HepG2 (cell line): ENCODE measurements around the gene A4GNT. TPM values are rescaled to one million over a fixed set of nuclear protein-coding genes. Genes with fewer than 3 reads are reported as not detected.

Experiments
- ATAC-seq: fragments of 200-7000 bp; cut with Tn5 transposase; 3 replicates; pipeline ENCODE4 v1.9.1; 2020; ENCODE audit warnings: mild to moderate bottlenecking, moderate library complexity
- BruUV-seq: library from RNA; stranded (reverse); fragments of 400-500 nt; replicated peaks from 2 replicates; lab custom pipeline; 2021; lab: Mats Ljungman, UMichigan
- CTCF ChIA-PET: fragments of 300-600 bp; formaldehyde crosslinking; extraction: SDS; loops from one replicate; lab custom pipeline; 2021; ENCODE audit warnings: low total read pairs, inconsistent platforms, low intra/inter-chr PET ratio; lab: Yijun Ruan, JAX
- POLR2A ChIA-PET: fragments of 350-600 bp; sonication (Branson Sonifier 250); formaldehyde crosslinking; loops from one replicate; lab custom pipeline; 2020; ENCODE audit warnings: antibody characterized with exemption, inconsistent platforms; lab: Yijun Ruan, JAX
- DNase-seq: peaks from one replicate; pipeline ENCODE4 v3.0.0-alpha.2; 2015; ENCODE audit warnings: low spot score
- FAIRE-seq: peaks from 3 replicates; lab custom pipeline; 2011; peaks lifted over from hg19 to GRCh38; lab: Jason Lieb, UNC
- H2AFZ ChIP-seq: one replicate; pipeline ENCODE4 v1.6.1; 2011; ENCODE audit warnings: low read length, inconsistent platforms
- H3K27ac ChIP-seq: fragments of 300-600 bp; 3 replicates; pipeline ENCODE4 v1.8.0; 2011; ENCODE audit warnings: mixed run types, mild to moderate bottlenecking, mixed read lengths, low read length, inconsistent platforms; ENCODE audit not compliant: insufficient read depth; ENCODE audit errors: extremely low read length
- H3K27me3 ChIP-seq, 2 experiments: fragments of 200-600 bp in 1 of 2; 2 replicates in 1 of 2; 3 replicates in 1 of 2; pipeline versions ENCODE4 v1.6.0 to v1.8.0; 2011; ENCODE audit warnings: low read length in 2 of 2, mild to moderate bottlenecking in 2 of 2, moderate library complexity in 2 of 2, inconsistent platforms in 1 of 2; ENCODE audit not compliant: insufficient read depth in 2 of 2, control insufficient read depth in 1 of 2
- H3K36me3 ChIP-seq, 2 experiments: fragments of 200-600 bp in 1 of 2; replicated peaks in 1 of 2; 2 replicates in 1 of 2; 3 replicates in 1 of 2; pipeline versions ENCODE4 v1.5.1 to v1.8.0; 2011; ENCODE audit warnings: low read length in 2 of 2, inconsistent platforms in 1 of 2; ENCODE audit not compliant: insufficient read depth in 2 of 2, control insufficient read depth in 1 of 2
- H3K4me1 ChIP-seq: 2 replicates; pipeline ENCODE4 v1.5.1; 2012; ENCODE audit warnings: low read length, inconsistent platforms; ENCODE audit not compliant: insufficient read depth
- H3K4me2 ChIP-seq: 2 replicates; pipeline ENCODE4 v1.6.0; 2011; ENCODE audit warnings: low read depth, low read length, inconsistent platforms
- H3K4me3 ChIP-seq, 3 experiments: fragments of 200-600 bp in 1 of 3; sonication (generic), shearing (Covaris generic) in 1 of 3; replicated peaks in 1 of 3; 2 replicates each; pipeline ENCODE4 v1.5.1; 2011 to 2016; ENCODE audit warnings: low read length in 3 of 3, inconsistent platforms in 2 of 3, low read depth in 2 of 3, mild to moderate bottlenecking in 2 of 3, control low read depth in 1 of 3, mixed read lengths in 1 of 3; ENCODE audit not compliant: insufficient read depth in 1 of 3
- H3K79me2 ChIP-seq: one replicate; pipeline ENCODE4 v1.6.1; 2011; ENCODE audit warnings: low read length, inconsistent platforms; ENCODE audit not compliant: insufficient read depth
- H3K9ac ChIP-seq: 2 replicates; pipeline ENCODE4 v1.6.0; 2011; ENCODE audit warnings: mild to moderate bottlenecking, low read depth, low read length, inconsistent platforms; ENCODE audit not compliant: insufficient read depth
- H3K9me3 ChIP-seq: 2 replicates; pipeline ENCODE4 v1.5.1; 2012; ENCODE audit warnings: mild to moderate bottlenecking, low read length
- H4K20me1 ChIP-seq: 2 replicates; pipeline ENCODE4 v1.6.0; 2011; ENCODE audit warnings: inconsistent platforms, mild to moderate bottlenecking, low read length, moderate library complexity; ENCODE audit not compliant: insufficient read depth
- CTCF ChIP-seq: sonication (generic); formaldehyde crosslinking; IDR thresholded peaks from 2 replicates; pipeline ENCODE4 v1.5.0; 2020; ENCODE audit warnings: mild to moderate bottlenecking, missing genetic modification reagents, moderate library complexity
- HDAC1 ChIP-seq: sonication (generic); formaldehyde crosslinking; IDR thresholded peaks from 2 replicates; pipeline ENCODE4 v1.5.1; 2020; ENCODE audit warnings: mild to moderate bottlenecking, missing genetic modification reagents
- HMGXB4 ChIP-seq, 2 experiments: sonication (generic) in 1 of 2; formaldehyde crosslinking in 1 of 2; IDR thresholded peaks; 2 replicates each; pipeline versions ENCODE4 v1.4.0 to v1.6.1; 2018 to 2020; ENCODE audit warnings: missing genetic modification reagents in 2 of 2, borderline replicate concordance in 1 of 2, low read depth in 1 of 2, mild to moderate bottlenecking in 1 of 2, missing biosample characterization in 1 of 2
- MIXL1 ChIP-seq: IDR thresholded peaks from 2 replicates; pipeline ENCODE4 v1.6.1; 2016
- RAD21 ChIP-seq: fragments of 450-650 bp; formaldehyde crosslinking; IDR thresholded peaks from 2 replicates; pipeline ENCODE4 v1.5.0; 2020; ENCODE audit warnings: mild to moderate bottlenecking
- RFXANK ChIP-seq: IDR thresholded peaks from 2 replicates; pipeline ENCODE4 v1.6.1; 2016
- SMC3 ChIP-seq: IDR thresholded peaks from 2 replicates; pipeline ENCODE4 v1.6.1; 2011; ENCODE audit warnings: low read length, improper control_type of control experiment
- STAG1 ChIP-seq: sonication (generic); formaldehyde crosslinking; IDR thresholded peaks from 2 replicates; pipeline ENCODE4 v1.4.0; 2020; ENCODE audit warnings: missing genetic modification reagents
- WGBS: methylation state at CpG from one replicate; pipeline ENCODE4 v1.1.6; 2017; ENCODE audit warnings: low lambda C conversion rate; 5-methylcytosine and 5-hydroxymethylcytosine counted together
- in situ Hi-C: cut with HindIII; loops from 2 replicates; pipeline ENCODE4 v1.10.0; 2017; ENCODE audit warnings: low pct_unique_long_range_greater_than_20kb; ENCODE audit not compliant: extremely low pct_ligation_motif_present
- intact Hi-C: fragments of 100-400 bp; cut with micrococcal nuclease; formaldehyde crosslinking; loops from one replicate; pipeline ENCODE4 v1.10.0; 2022; ENCODE audit not compliant: unreplicated experiment
- polyA plus RNA-seq, 8 experiments: library from polyadenylated mRNA; depleted of rRNA in 3 of 8; stranded (reverse) in 7 of 8; unstranded in 1 of 8; fragments of >200 nt; fragmentation: Illumina TruSeq in 4 of 8; extraction: Trizol in 4 of 8; gene quantifications; 2 replicates each; pipeline versions ENCODE4 v1.2.1 to v1.2.3, GENCODE V29; 2011 to 2016; ENCODE audit warnings: low read depth in 4 of 8, missing spikeins in 1 of 8, mixed read lengths in 1 of 8; ENCODE audit not compliant: insufficient read depth in 1 of 8
- total RNA-seq, 5 experiments: library from RNA; depleted of rRNA; stranded (reverse); fragments of >200 nt; fragmentation: Illumina TruSeq; extraction: Trizol; gene quantifications; 2 replicates each; pipeline ENCODE4 v1.2.3, GENCODE V29; 2016; ENCODE audit warnings: low read depth in 1 of 5
- TF ChIP-seq, protein P1 (sequence below): sonication (generic); formaldehyde crosslinking; IDR thresholded peaks from 2 replicates; pipeline ENCODE4 v1.4.0; 2020; ENCODE audit warnings: missing genetic modification reagents
- TF ChIP-seq, protein P2 (sequence below): IDR thresholded peaks from 2 replicates; pipeline ENCODE4 v1.6.1; 2012; ENCODE audit warnings: low read depth, low read length, improper control_type of control experiment

A4GNT gene
- total and polyA plus RNA-seq, 2 of the 13 experiments (the other 11 are each of a cell fraction or from before 2014, with no cell fraction given): not detected

DNA sequence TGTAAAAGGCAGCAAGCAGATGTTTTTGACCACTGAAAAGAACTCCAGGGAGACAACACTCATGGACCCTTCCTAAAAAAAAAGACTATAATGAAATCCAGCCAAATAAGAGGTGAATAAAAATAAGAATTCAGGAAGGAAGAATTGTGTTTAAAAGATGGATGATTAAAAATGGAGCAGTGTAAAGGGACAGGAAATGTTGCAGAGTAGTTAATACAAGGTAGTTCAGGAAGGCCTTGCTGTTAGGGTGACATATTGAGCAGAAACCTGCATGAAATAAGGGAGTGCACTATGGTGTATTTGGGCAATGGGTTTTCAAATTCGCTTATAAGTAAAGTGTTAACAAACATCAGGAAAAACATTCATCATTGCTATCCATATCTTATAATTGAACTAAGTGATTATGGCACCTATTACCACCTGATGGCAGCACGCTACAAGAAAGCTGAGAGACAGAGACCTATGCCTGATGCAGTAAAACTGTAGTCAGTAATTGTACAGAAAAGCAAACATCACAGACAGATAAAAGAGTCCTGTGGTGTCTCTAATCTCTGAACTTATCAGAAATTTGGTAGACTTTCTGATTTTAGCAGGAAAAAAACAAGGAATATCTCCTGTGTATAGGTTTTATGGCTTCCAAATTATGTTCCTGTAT is 48.3 kb upstream of the A4GNT start:
- no peaks in the 10 kb centered on the region for H3K79me2 ChIP-seq
- no peak overlapping the region for H3K4me3 ChIP-seq
- H2AFZ ChIP-seq: no peak overlapping the region
- H3K27ac ChIP-seq: no peak overlapping the region
- H3K27me3 ChIP-seq: peaks cover 0 to 2% of the 10 kb centered on the region in 2 experiments; a peak in 2 of 5 replicates
- H4K20me1 ChIP-seq: no peaks in the 10 kb centered on the region
- in situ Hi-C loops (loop anchor here (10.0 kb wide), 1 partner anchor 144 kb away; the partner anchor contains the start of gene NME9), intact Hi-C loops (loop anchor here (1.0 to 10.0 kb wide), 2 partner anchors 149 to 244 kb away; partner anchors contain the start of gene NME9)
- no TSS peak for BruUV-seq
- H3K4me1 ChIP-seq: peaks cover 23% of the 10 kb centered on the region
- H3K9ac ChIP-seq: no peak overlapping the region
- no peak overlapping the region for H3K4me2 ChIP-seq
- TF ChIP-seq, protein P1, sequence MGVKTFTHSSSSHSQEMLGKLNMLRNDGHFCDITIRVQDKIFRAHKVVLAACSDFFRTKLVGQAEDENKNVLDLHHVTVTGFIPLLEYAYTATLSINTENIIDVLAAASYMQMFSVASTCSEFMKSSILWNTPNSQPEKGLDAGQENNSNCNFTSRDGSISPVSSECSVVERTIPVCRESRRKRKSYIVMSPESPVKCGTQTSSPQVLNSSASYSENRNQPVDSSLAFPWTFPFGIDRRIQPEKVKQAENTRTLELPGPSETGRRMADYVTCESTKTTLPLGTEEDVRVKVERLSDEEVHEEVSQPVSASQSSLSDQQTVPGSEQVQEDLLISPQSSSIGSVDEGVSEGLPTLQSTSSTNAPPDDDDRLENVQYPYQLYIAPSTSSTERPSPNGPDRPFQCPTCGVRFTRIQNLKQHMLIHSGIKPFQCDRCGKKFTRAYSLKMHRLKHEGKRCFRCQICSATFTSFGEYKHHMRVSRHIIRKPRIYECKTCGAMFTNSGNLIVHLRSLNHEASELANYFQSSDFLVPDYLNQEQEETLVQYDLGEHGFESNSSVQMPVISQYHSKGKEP: no peak
- TF ChIP-seq HMGXB4 (CRISPR knock-in tag; IDR thresholded peaks at IDR 0.05; ENCODE audit: borderline replicate concordance in 1 of 2, low read depth in 1 of 2): 0 out of 4 replicates have a peak, but pooled peaks of 1 of the 2 experiments have one; percentile 34
- TF ChIP-seq, protein P2, sequence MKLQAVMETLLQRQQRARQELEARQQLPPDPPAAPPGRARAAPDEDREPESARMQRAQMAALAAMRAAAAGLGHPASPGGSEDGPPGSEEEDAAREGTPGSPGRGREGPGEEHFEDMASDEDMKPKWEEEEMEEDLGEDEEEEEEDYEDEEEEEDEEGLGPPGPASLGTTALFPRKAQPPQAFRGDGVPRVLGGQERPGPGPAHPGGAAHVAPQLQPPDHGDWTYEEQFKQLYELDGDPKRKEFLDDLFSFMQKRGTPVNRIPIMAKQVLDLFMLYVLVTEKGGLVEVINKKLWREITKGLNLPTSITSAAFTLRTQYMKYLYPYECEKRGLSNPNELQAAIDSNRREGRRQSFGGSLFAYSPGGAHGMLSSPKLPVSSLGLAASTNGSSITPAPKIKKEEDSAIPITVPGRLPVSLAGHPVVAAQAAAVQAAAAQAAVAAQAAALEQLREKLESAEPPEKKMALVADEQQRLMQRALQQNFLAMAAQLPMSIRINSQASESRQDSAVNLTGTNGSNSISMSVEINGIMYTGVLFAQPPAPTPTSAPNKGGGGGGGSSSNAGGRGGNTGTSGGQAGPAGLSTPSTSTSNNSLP: peak; percentile 72; the same call in 1 of the 2 replicates
- no peak for TF ChIP-seq RFXANK
- TF ChIP-seq RAD21 (CRISPR knock-in tag): peak; percentile 52; the same call in 1 of the 2 replicates
- TF ChIP-seq STAG1 (CRISPR knock-in tag): peak; percentile 82
- no peak for TF ChIP-seq HDAC1 (CRISPR knock-in tag)
- TF ChIP-seq CTCF (CRISPR knock-in tag): peak; percentile 81
- TF ChIP-seq MIXL1: peak; percentile 34; the same call in 1 of the 2 replicates
- TF ChIP-seq SMC3: peak; percentile 50
- DNase-seq: peak; percentile 50
- WGBS: 3% methylated on average over 2 of the region's 2 CpGs
- CTCF ChIA-PET: no interaction called here
- ATAC-seq: peak; percentile 93
- POLR2A ChIA-PET: no interaction called here
- peak; percentile 4 for FAIRE-seq
- H3K9me3 ChIP-seq: no peaks in the 10 kb centered on the region
- no peaks in the 10 kb centered on the region for H3K36me3 ChIP-seq
